SU-DHL-6 (cell line): ENCODE data around the gene COL18A1.

Experiments
- CTCF ChIP-seq: fragments of 200-600 bp; sonication (generic); IDR thresholded peaks from one replicate; pipeline ENCODE4 v1.5.1; 2017; ENCODE audit warnings: antibody characterized with exemption, mild to moderate bottlenecking, low read length, moderate library complexity; ENCODE audit not compliant: insufficient read depth, poor library complexity, severe bottlenecking
- EZH2phosphoT487 ChIP-seq: fragments of 200-600 bp; sonication (generic), shearing (Covaris generic); conservative IDR thresholded peaks from 2 replicates; pipeline ENCODE4 v1.6.1; 2018; ENCODE audit warnings: mild to moderate bottlenecking, antibody characterized with exemption, low read length, moderate library complexity, mixed read lengths

GRCh38 chr21:45464309-45464708 is 59.3 kb downstream of the COL18A1 start:
- TF ChIP-seq CTCF (no peak), EZH2phosphoT487 (no peak)
